GM12872 (cell line): ENCODE measurements around the gene INTS15.

ENCODE experiments used
- CTCF ChIP-seq: IDR thresholded peaks from 3 replicates; pipeline ENCODE4 v1.5.1; 2011; ENCODE audit warnings: low read depth, mild to moderate bottlenecking, low read length, moderate library complexity; ENCODE audit not compliant: insufficient read depth

Gene INTS15

GRCh38 chr7:6649241-6649961, 59.6 kb downstream of the INTS15 start:
- no peak for TF ChIP-seq CTCF

DNA sequence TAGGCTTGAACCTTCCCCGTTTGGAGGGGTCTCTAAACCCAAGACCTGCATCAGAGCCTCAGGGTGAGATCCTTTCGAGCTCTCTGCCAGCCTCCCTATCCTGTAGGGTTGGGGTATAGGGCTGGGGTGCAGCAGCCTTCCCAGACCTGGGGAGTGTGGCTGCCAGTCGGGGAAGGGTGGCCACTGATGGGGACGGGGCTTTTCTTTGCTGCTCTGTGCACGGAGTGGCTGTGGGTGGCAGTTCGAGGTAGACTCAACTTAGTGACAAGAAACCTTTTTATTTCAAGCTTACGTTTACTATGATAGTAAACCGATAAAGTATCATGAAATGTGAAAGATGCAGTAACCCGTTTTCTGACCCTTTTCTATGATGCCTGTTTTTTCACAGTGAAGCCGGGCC, 60.3 kb downstream of the INTS15 start:
- no peak for TF ChIP-seq CTCF

- TF ChIP-seq CTCF = no peak
Observed at GRCh38 chr7:6650521-6651011, 60.7 kb downstream of the INTS15 start.

- TF ChIP-seq CTCF = no peak
Observed at GRCh38 chr7:6651851-6652445, 62.1 kb downstream of the INTS15 start.

DNA sequence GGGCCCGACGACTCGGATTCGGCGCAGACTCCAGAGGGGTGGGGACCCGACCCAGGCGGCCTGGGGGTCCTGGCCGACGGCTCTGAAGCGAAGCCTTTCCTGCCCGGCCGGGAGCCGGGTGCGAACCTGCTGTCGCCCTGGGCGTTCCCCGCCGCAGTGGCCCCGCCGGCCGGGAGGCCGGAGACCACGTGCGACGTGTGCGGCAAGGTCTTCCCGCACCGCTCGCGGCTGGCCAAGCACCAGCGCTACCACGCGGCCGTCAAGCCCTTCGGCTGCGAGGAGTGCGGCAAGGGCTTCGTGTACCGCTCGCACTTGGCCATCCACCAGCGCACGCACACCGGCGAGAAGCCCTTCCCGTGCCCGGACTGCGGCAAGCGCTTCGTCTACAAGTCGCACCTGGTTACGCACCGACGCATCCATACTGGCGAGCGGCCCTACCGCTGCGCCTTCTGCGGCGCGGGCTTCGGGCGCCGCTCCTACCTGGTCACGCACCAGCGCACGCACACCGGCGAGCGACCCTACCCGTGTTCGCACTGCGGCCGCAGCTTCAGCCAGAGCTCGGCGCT, 62.7 kb downstream of the INTS15 start:
- no peak for TF ChIP-seq CTCF

- no peak for TF ChIP-seq CTCF
Observed at GRCh38 chr7:6653071-6654003, 63.5 kb downstream of the INTS15 start.

DNA sequence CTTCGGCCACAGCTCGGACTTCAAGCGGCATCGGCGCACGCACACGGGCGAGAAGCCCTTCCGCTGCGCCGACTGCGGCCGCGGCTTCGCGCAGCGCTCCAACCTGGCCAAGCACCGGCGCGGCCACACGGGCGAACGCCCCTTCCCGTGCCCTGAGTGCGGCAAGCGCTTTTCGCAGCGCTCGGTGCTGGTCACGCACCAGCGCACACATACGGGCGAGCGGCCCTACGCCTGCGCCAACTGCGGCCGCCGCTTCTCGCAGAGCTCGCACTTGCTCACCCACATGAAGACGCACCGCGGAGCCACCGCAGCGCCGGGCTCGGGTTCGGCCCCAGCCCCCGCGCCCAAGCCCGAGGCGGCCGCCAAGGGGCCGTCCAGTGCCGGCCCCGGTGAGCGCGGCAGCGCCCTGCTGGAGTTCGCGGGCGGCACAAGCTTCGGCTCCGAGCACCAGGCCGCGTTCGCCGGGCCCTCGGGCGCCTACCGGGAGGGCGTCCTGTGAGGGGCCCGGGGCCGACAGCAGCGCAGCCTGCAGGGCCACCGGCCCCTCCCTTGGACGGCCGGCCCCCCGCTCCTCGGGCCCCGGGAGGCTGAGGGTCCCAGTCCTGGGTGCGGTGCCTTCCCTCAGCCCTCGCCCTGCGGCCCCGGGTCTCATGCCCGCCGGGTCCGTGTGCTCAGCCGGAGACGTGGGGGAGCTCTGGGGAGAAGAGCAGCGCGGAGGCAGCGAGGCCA, 64.5 kb downstream of the INTS15 start:
- TF ChIP-seq CTCF = no peak
